A673 (cell line): ENCODE data around the gene KRTAP10-10. TPM values are rescaled to one million over a fixed set of nuclear protein-coding genes. Genes with fewer than 3 reads are reported as not detected.

Experiments used
- BruUV-seq: library from RNA; stranded (reverse); fragments of 400-500 nt; replicated peaks from 2 replicates; lab custom pipeline; 2021; lab: Mats Ljungman, UMichigan
- CTCF ChIA-PET: fragments of 300-600 bp; sonication (Branson Sonifier 250); formaldehyde crosslinking; loops from one replicate; lab custom pipeline; 2022; ENCODE audit warnings: antibody characterized with exemption; lab: Charles Lee
- POLR2A ChIA-PET: fragments of 300-600 bp; sonication (Branson Sonifier 250); formaldehyde crosslinking; loops from one replicate; lab custom pipeline; 2022; ENCODE audit warnings: antibody characterized with exemption; ENCODE audit not compliant: low non-redundant PET; lab: Charles Lee
- DNase-seq: peaks from one replicate; pipeline ENCODE4 v3.0.0-alpha.2; 2015; ENCODE audit warnings: low spot score
- H3K27ac ChIP-seq: fragments of 200-600 bp; sonication (generic); 2 replicates; pipeline ENCODE4 v1.5.1; 2016; ENCODE audit warnings: mixed run types, low read depth, mild to moderate bottlenecking, mixed read lengths, antibody characterized with exemption, low read length; ENCODE audit not compliant: poor library complexity, severe bottlenecking
- H3K27me3 ChIP-seq: fragments of 200-600 bp; sonication (generic); replicated peaks from 2 replicates; pipeline ENCODE4 v1.6.1; 2017; ENCODE audit warnings: mixed run types, low read depth, mild to moderate bottlenecking, mixed read lengths, antibody characterized with exemption, low read length; ENCODE audit not compliant: insufficient read depth, poor library complexity
- H3K36me3 ChIP-seq: fragments of 200-600 bp; sonication (generic); 2 replicates; pipeline ENCODE4 v1.6.1; 2016; ENCODE audit warnings: mixed run types, mild to moderate bottlenecking, mixed read lengths, antibody characterized with exemption, low read length; ENCODE audit not compliant: insufficient read depth, poor library complexity, severe bottlenecking
- H3K4me1 ChIP-seq: fragments of 200-600 bp; sonication (generic); 2 replicates; pipeline ENCODE4 v1.6.1; 2017; ENCODE audit warnings: mixed run types, mild to moderate bottlenecking, mixed read lengths, antibody characterized with exemption, low read length; ENCODE audit not compliant: insufficient read depth, poor library complexity, severe bottlenecking
- H3K4me3 ChIP-seq: fragments of 200-600 bp; sonication (generic); 2 replicates; pipeline ENCODE4 v1.5.1; 2016; ENCODE audit warnings: low read depth, mixed run types, mild to moderate bottlenecking, mixed read lengths, low read length; ENCODE audit not compliant: poor library complexity, severe bottlenecking
- H3K9me3 ChIP-seq: fragments of 200-600 bp; sonication (generic); 2 replicates; pipeline ENCODE4 v1.6.1; 2016; ENCODE audit warnings: mixed run types, low read depth, mild to moderate bottlenecking, mixed read lengths, antibody characterized with exemption, low read length; ENCODE audit not compliant: poor library complexity, severe bottlenecking
- EZH2 ChIP-seq: fragments of 200-600 bp; sonication (generic); IDR thresholded peaks from 2 replicates; pipeline ENCODE4 v1.6.1; 2017; ENCODE audit warnings: borderline replicate concordance, low read depth, mild to moderate bottlenecking, mixed read lengths, antibody characterized with exemption, low read length; ENCODE audit not compliant: poor library complexity, severe bottlenecking
- intact Hi-C: fragments of 100-400 bp; cut with micrococcal nuclease; formaldehyde crosslinking; loops from one replicate; pipeline ENCODE4 v1.10.0; 2022; ENCODE audit not compliant: unreplicated experiment
- total RNA-seq: library from RNA; stranded (reverse); gene quantifications from 2 replicates; pipeline ENCODE4 v1.2.3, GENCODE V29; 2021
- TF ChIP-seq, protein P1 (sequence below): fragments of 300-800, 200-600 bp; sonication (generic); conservative IDR thresholded peaks from 2 replicates; pipeline ENCODE4 v1.5.1; 2017; ENCODE audit warnings: low read depth, mild to moderate bottlenecking, antibody characterized with exemption, low read length, moderate library complexity, mixed read lengths

KRTAP10-10 gene
- total RNA-seq, 1 experiment from 2014 or later = not detected

DNA sequence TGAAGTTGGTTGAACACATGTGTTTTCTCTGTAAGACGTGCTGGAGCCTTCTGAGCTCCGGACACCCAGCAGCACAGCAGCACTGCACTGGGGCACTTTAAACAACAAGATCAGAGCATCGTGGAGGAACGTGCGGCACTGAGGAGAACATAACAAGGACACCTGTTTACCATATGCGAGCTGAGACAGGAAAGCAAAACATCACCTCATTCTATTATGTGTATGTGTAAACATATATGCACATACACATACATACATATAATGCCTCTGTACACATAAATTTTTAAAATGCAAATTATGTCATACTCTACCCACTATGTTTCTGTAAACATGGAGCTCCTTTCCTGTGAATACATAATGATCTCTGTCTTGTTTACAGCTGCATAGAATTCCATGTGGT, 41.6 kb upstream of the KRTAP10-10 start:
- Histone ChIP-seq H3K36me3 (no peaks in the 10 kb centered on the region), H3K27me3 (no peaks in the 10 kb centered on the region), H3K9me3 (peaks cover 3% of the 10 kb centered on the region), H3K4me3 (no peak overlapping the region), H3K4me1 (no peaks in the 10 kb centered on the region), H3K27ac (no peak overlapping the region)
- ChIA-PET POLR2A (interaction anchor here (0.6 kb wide), 1 partner anchor 128 kb away, joined by 3 read pairs; no protein-coding TSS in a partner anchor), CTCF (no interaction called here)
- no peak for DNase-seq
- intact Hi-C loops = no loop called here
- TF ChIP-seq, protein P1, sequence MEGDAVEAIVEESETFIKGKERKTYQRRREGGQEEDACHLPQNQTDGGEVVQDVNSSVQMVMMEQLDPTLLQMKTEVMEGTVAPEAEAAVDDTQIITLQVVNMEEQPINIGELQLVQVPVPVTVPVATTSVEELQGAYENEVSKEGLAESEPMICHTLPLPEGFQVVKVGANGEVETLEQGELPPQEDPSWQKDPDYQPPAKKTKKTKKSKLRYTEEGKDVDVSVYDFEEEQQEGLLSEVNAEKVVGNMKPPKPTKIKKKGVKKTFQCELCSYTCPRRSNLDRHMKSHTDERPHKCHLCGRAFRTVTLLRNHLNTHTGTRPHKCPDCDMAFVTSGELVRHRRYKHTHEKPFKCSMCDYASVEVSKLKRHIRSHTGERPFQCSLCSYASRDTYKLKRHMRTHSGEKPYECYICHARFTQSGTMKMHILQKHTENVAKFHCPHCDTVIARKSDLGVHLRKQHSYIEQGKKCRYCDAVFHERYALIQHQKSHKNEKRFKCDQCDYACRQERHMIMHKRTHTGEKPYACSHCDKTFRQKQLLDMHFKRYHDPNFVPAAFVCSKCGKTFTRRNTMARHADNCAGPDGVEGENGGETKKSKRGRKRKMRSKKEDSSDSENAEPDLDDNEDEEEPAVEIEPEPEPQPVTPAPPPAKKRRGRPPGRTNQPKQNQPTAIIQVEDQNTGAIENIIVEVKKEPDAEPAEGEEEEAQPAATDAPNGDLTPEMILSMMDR = no peak
- no peak for TF ChIP-seq EZH2
- BruUV-seq = no TSS peak

DNA sequence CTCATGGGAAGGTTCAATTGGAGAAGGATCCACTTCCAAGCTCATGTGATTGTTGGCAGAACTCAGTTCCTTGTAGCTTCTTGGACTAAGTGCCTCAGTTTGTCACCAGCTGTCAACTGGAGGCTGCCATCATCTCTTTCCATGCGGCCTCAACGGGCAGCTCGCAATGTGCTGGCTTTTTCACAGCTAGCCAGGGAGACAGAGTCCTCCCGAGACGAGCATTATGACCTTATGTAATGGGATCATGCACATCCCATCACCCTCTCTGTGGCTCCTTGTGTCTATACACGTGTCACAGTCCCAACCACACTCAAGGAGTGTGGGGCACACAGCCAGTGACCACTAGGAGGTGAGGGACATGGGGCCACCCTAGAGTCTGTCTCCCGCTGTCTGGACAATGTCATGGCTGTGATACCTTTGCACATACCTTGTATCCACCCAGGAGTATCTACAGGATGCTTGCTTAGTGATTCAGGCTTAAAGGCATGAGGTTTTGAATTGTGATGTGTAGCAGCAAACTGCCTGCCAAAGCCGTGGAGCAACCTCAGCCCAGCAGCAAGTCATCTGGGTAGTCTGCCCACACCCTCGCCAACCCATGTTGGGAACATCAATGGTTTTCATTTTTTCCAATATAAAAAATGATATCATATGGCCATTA, 41.0 kb upstream of the KRTAP10-10 start:
- no peaks in the 10 kb centered on the region for H3K4me1 ChIP-seq
- no peaks in the 10 kb centered on the region for H3K27me3 ChIP-seq
- intact Hi-C loops = no loop called here
- no peak overlapping the region for H3K27ac ChIP-seq
- POLR2A ChIA-PET = interaction anchor here (0.6 kb wide), 1 partner anchor 127 kb away, joined by 3 read pairs; no protein-coding TSS in a partner anchor
- TF ChIP-seq, protein P1 = no peak
- TF ChIP-seq EZH2 = no peak
- H3K4me3 ChIP-seq = no peak overlapping the region
- DNase-seq = no peak
- CTCF ChIA-PET = no interaction called here
- H3K9me3 ChIP-seq = peaks cover 3% of the 10 kb centered on the region
- no TSS peak for BruUV-seq
- H3K36me3 ChIP-seq = no peaks in the 10 kb centered on the region

DNA sequence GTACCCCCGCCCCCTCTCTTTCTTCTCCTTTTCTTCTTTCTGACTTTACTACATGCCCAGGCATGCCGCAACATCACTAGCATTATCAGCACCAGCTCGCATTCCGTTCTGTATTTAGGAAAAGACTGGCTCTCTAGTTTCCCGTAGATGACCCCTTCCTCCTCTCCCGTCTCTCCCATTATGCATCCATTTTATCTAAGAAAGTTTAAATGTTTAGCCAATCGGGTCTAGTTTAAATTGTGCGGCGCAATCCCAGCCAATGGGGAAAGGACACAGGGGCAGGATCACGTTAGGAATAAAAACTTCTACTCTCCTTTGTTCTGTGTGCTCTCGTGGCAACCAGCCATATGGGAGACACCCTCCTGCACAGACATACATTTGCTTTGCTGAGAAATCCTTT, 39.1 kb upstream of the KRTAP10-10 start:
- ChIA-PET CTCF (no interaction called here), POLR2A (no interaction called here)
- no peaks in the 10 kb centered on the region for H3K27me3 ChIP-seq
- H3K27ac ChIP-seq = no peak overlapping the region
- intact Hi-C loops = no loop called here
- TF ChIP-seq EZH2 = no peak
- TF ChIP-seq, protein P1 = no peak
- no peaks in the 10 kb centered on the region for H3K36me3 ChIP-seq
- no peaks in the 10 kb centered on the region for H3K4me1 ChIP-seq
- H3K4me3 ChIP-seq = no peak overlapping the region
- peaks cover 3% of the 10 kb centered on the region for H3K9me3 ChIP-seq
- no TSS peak for BruUV-seq
- peak; percentile 25 for DNase-seq
